ENCODE data around the gene TRIM44.

Gene TRIM44

GRCh38 chr11:35721651-35722282 is 59.2 kb downstream of the TRIM44 start:
- H3K4me3 ChIP-seq (ENCODE audit: low read depth, low read length, poor library complexity, severe bottlenecking), result no peak overlapping the region
- no peak overlapping the region for H3K9ac ChIP-seq (ENCODE audit: low read length)
- H3K27ac ChIP-seq (ENCODE audit: low read depth, low read length, poor library complexity, severe bottlenecking), result no peak overlapping the region

DNA sequence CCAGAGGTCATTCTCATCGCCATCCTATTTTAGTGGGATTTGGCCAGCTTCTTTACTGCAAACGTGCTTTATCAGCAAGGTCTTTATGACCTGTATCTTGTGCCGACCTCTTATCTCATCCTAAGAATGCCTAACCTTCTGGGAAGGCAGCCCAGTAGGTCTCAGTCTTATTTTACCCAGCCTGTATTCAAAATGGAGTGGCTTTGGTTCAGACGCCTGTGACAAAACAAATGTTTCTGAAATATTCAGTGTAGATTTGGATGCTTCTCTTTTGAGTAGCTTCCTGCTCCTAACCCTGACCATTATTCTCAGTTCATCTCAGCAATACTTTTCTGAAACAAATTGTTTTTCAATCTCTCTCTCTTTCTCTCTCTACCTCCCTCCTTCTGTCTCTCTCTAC is 60.1 kb downstream of the TRIM44 start:
- Histone ChIP-seq H3K9me2 (ENCODE audit: low read depth, low read length) (no peaks in the 10 kb centered on the region), H3K79me2 (ENCODE audit: insufficient read depth, low read length) (no peaks in the 10 kb centered on the region), H3K27me3 (ENCODE audit: insufficient read depth, low read length) (no peaks in the 10 kb centered on the region), H4K20me1 (ENCODE audit: insufficient read depth, low read length) (no peaks in the 10 kb centered on the region), H3K27ac (ENCODE audit: low read depth, low read length, poor library complexity, severe bottlenecking) (no peak overlapping the region), H3K4me2 (ENCODE audit: low read length) (no peak overlapping the region), H3K9ac (ENCODE audit: low read length) (no peak overlapping the region), H3K9me3 (ENCODE audit: low read length) (no peaks in the 10 kb centered on the region), H3K4me3 (ENCODE audit: low read depth, low read length, poor library complexity, severe bottlenecking) (no peak overlapping the region), H3K36me3 (ENCODE audit: insufficient read depth, low read length) (peaks cover 17% of the 10 kb centered on the region), H3K4me1 (ENCODE audit: insufficient read depth, low read length, severe bottlenecking) (peaks cover 9% of the 10 kb centered on the region), H3F3A (ENCODE audit: insufficient read depth, low read length) (no peaks in the 10 kb centered on the region), H2AFZ (ENCODE audit: low read length) (no peak overlapping the region)
- TF ChIP-seq, protein P1, sequence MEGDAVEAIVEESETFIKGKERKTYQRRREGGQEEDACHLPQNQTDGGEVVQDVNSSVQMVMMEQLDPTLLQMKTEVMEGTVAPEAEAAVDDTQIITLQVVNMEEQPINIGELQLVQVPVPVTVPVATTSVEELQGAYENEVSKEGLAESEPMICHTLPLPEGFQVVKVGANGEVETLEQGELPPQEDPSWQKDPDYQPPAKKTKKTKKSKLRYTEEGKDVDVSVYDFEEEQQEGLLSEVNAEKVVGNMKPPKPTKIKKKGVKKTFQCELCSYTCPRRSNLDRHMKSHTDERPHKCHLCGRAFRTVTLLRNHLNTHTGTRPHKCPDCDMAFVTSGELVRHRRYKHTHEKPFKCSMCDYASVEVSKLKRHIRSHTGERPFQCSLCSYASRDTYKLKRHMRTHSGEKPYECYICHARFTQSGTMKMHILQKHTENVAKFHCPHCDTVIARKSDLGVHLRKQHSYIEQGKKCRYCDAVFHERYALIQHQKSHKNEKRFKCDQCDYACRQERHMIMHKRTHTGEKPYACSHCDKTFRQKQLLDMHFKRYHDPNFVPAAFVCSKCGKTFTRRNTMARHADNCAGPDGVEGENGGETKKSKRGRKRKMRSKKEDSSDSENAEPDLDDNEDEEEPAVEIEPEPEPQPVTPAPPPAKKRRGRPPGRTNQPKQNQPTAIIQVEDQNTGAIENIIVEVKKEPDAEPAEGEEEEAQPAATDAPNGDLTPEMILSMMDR (IDR thresholded peaks at IDR 0.05; ENCODE audit: low read length), result no peak
- no peak for TF ChIP-seq EZH2 (IDR thresholded peaks at IDR 0.05; ENCODE audit: borderline replicate concordance, low read length)

More at GRCh38 chr11:35721651-35722282, 59.2 kb downstream of the TRIM44 start:
- Histone ChIP-seq H3K36me3 (ENCODE audit: insufficient read depth, low read length) (peaks cover 9% of the 10 kb centered on the region; the same call in 1 of the 2 replicates), H3F3A (ENCODE audit: insufficient read depth, low read length) (no peaks in the 10 kb centered on the region), H3K4me2 (ENCODE audit: low read length) (no peak overlapping the region), H3K27me3 (ENCODE audit: insufficient read depth, low read length) (no peaks in the 10 kb centered on the region), H3K4me1 (ENCODE audit: insufficient read depth, low read length, severe bottlenecking) (peaks cover 9% of the 10 kb centered on the region), H4K20me1 (ENCODE audit: insufficient read depth, low read length) (no peaks in the 10 kb centered on the region), H3K79me2 (ENCODE audit: insufficient read depth, low read length) (no peaks in the 10 kb centered on the region), H3K9me3 (ENCODE audit: low read length) (no peaks in the 10 kb centered on the region), H3K9me2 (ENCODE audit: low read depth, low read length) (no peaks in the 10 kb centered on the region), H2AFZ (ENCODE audit: low read length) (no peak overlapping the region)
- no peak for TF ChIP-seq EZH2 (IDR thresholded peaks at IDR 0.05; ENCODE audit: borderline replicate concordance, low read length)
- TF ChIP-seq, protein P1 (IDR thresholded peaks at IDR 0.05; ENCODE audit: low read length), result no peak

DNA sequence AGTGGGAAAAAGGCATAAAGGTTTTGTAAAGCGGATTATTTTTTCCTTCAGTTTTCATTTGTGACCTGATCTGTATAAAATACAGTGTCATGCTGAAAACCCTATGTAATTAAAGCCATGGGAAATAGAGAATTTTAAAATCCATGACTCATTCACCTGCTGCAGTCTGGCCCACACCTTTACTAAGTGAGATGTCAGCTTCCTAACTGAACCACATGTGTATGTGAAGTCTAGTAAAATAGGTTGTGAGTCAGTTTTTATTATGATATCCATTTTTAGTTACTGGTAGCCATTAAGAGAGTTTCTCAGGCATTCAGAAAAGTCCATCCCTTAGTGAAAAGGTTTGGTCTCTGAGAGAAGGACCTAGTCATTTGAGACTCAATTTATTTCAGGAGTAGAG is 60.9 kb downstream of the TRIM44 start:
- H3K9ac ChIP-seq (ENCODE audit: low read length), result no peak overlapping the region
- H4K20me1 ChIP-seq (ENCODE audit: insufficient read depth, low read length), result no peaks in the 10 kb centered on the region
- H3K79me2 ChIP-seq (ENCODE audit: insufficient read depth, low read length), result no peaks in the 10 kb centered on the region
- H3K9me2 ChIP-seq (ENCODE audit: low read depth, low read length), result no peaks in the 10 kb centered on the region
- no peaks in the 10 kb centered on the region for H3K9me3 ChIP-seq (ENCODE audit: low read length)
- H3K27me3 ChIP-seq (ENCODE audit: insufficient read depth, low read length), result no peaks in the 10 kb centered on the region
- no peak for TF ChIP-seq EZH2 (IDR thresholded peaks at IDR 0.05; ENCODE audit: borderline replicate concordance, low read length)
- TF ChIP-seq, protein P1 (IDR thresholded peaks at IDR 0.05; ENCODE audit: low read length), result no peak
- no peak overlapping the region for H3K27ac ChIP-seq (ENCODE audit: low read depth, low read length, poor library complexity, severe bottlenecking)
- H2AFZ ChIP-seq (ENCODE audit: low read length), result no peak overlapping the region
- H3K4me3 ChIP-seq (ENCODE audit: low read depth, low read length, poor library complexity, severe bottlenecking), result no peak overlapping the region
- H3K36me3 ChIP-seq (ENCODE audit: insufficient read depth, low read length), result peaks cover 19% of the 10 kb centered on the region
- H3K4me1 ChIP-seq (ENCODE audit: insufficient read depth, low read length, severe bottlenecking), result peaks cover 9% of the 10 kb centered on the region
- no peak overlapping the region for H3K4me2 ChIP-seq (ENCODE audit: low read length)
- H3F3A ChIP-seq (ENCODE audit: insufficient read depth, low read length), result no peaks in the 10 kb centered on the region

All from OCI-LY1 (cell line).